Activated CD8-positive, alpha-beta memory T cell treated with anti-CD3 and anti-CD28 coated beads for 24 hours (primary cell): ENCODE data around the gene CCL25.

Experiments
- DNase-seq: peaks from one replicate; pipeline ENCODE4 v3.0.0-alpha.2; 2020

CCL25 gene

GRCh38 chr19:8046569-8047165 is 5.9 kb upstream of the CCL25 start:
- DNase-seq, result no peak

GRCh38 chr19:8050274-8051096 is 2.1 kb upstream of the CCL25 start:
- peak; percentile 95 for DNase-seq

GRCh38 chr19:8054169-8054568 is 1.6 kb downstream of the CCL25 start:
- no peak for DNase-seq

- DNase-seq, result no peak
These were observed 4.0 kb downstream of the CCL25 start for GRCh38 chr19:8056533-8056932.

GRCh38 chr19:8057545-8058270 is 5.1 kb downstream of the CCL25 start:
- no peak for DNase-seq

GRCh38 chr19:8064911-8065874 is 12.6 kb downstream of the CCL25 start:
- no peak for DNase-seq

- DNase-seq, result no peak
These were observed 13.3 kb downstream of the CCL25 start for GRCh38 chr19:8065875-8066261.

- DNase-seq, result no peak
These were observed 16.8 kb downstream of the CCL25 start for GRCh38 chr19:8069096-8069973.

GRCh38 chr19:8071912-8072311 is 19.4 kb downstream of the CCL25 start:
- DNase-seq, result no peak

- no peak for DNase-seq
These were observed 21.9 kb downstream of the CCL25 start for GRCh38 chr19:8074501-8074900.

GRCh38 chr19:8075158-8076074 is 22.9 kb downstream of the CCL25 start:
- no peak for DNase-seq

- DNase-seq, result no peak
These were observed 27.4 kb downstream of the CCL25 start for GRCh38 chr19:8079988-8080387.

GRCh38 chr19:8080832-8081231 is 28.3 kb downstream of the CCL25 start:
- no peak for DNase-seq

GRCh38 chr19:8081569-8082550 is 29.3 kb downstream of the CCL25 start:
- no peak for DNase-seq

GRCh38 chr19:8083141-8083540 is 30.6 kb downstream of the CCL25 start:
- DNase-seq, result no peak

GRCh38 chr19:8084152-8084551 is 31.6 kb downstream of the CCL25 start:
- DNase-seq, result no peak

- no peak for DNase-seq
These were observed 33.2 kb downstream of the CCL25 start for GRCh38 chr19:8085598-8086408.

- no peak for DNase-seq
These were observed 34.3 kb downstream of the CCL25 start for GRCh38 chr19:8086849-8087248.
